Activated T-cell treated with anti-CD3 and anti-CD28 coated beads, Interleukin-2, amount 50 U/mL, for 72 hours (primary cell): ENCODE data around the gene OR6S1. TPM values are rescaled to one million over a fixed set of nuclear protein-coding genes. Genes with fewer than 3 reads are reported as not detected.
"Not testable (repeated sequence)": the region's sequence is repeated elsewhere in the genome, so short reads cannot be mapped to it uniquely, and the experiment has no call there.

Experiments used
- ATAC-seq, 2 donors: fragments of 150-1000 bp; cut with Tn5 transposase; replicated peaks in 1 of 2; 2 replicates each; pipeline ENCODE4 v1.10.0; 2021; ENCODE audit warnings: moderate library complexity in 2 of 2, mild to moderate bottlenecking in 1 of 2
- DNase-seq, 2 donors: peaks; one replicate each; pipeline ENCODE4 v3.0.0; 2021 to 2022; ENCODE audit warnings: mixed read lengths in 1 of 2
- H3K27ac Mint-ChIP-seq: one replicate; pipeline ENCODE4 v1.8.0; 2022; ENCODE audit warnings: mild to moderate bottlenecking, moderate library complexity, mixed read lengths
- H3K27me3 Mint-ChIP-seq: one replicate; pipeline ENCODE4 v1.8.0; 2022; ENCODE audit warnings: low read depth, mixed read lengths
- H3K36me3 Mint-ChIP-seq, 2 donors: one replicate each; pipeline ENCODE4 v1.8.0; 2022; ENCODE audit warnings: mixed read lengths in 2 of 2, mild to moderate bottlenecking in 1 of 2; ENCODE audit not compliant: insufficient read depth in 2 of 2
- H3K4me1 Mint-ChIP-seq: one replicate; pipeline ENCODE4 v1.8.0; 2022; ENCODE audit warnings: low read depth, mixed read lengths
- H3K4me3 Mint-ChIP-seq, 2 donors: one replicate each; pipeline ENCODE4 v1.8.0; 2022; ENCODE audit warnings: mild to moderate bottlenecking in 2 of 2, mixed read lengths in 2 of 2, moderate library complexity in 2 of 2
- H3K9me3 Mint-ChIP-seq, 2 donors: one replicate each; pipeline ENCODE4 v1.8.0; 2022; ENCODE audit warnings: mixed read lengths in 2 of 2
- total RNA-seq, 2 donors: library from RNA; stranded (reverse); gene quantifications; one replicate each; pipeline ENCODE4 v1.2.3, GENCODE V29; 2022

The OR6S1 gene
- total RNA-seq, 2 donors from 2014 or later, result not detected

- Mint-ChIP-seq H3K9me3 (no peaks in the 10 kb centered on the region), H3K4me1 (peaks cover 39% of the 10 kb centered on the region), H3K27me3 (peaks cover 71% of the 10 kb centered on the region), H3K4me3 (no peak overlapping the region), H3K36me3 (no peaks in the 10 kb centered on the region), H3K27ac (no peak overlapping the region)
- DNase-seq (no peak), ATAC-seq (no peak)
Observed at GRCh38 chr14:20659813-20660395, 18.4 kb upstream of the OR6S1 start.

DNA sequence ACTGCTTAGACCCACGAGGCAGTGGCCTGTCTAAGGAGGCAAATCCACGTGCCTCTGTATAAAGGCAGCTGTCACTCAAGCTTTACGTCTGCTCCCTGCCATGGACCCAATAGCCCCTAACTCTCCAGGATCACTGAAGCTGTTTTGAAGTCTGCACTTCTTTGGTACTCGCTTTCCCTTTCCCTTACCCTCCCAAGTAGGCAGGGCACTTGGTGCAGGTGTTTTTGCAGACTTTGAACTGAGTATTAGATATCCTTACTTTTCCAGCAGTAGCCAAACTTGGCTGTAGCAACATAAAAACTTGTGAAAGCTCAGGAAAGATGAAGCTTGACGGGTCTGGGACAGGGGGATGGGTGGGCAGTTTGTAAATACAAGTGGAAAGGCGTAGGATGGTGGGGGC is 17.8 kb upstream of the OR6S1 start:
- Mint-ChIP-seq H3K27ac (no peak overlapping the region), H3K4me1 (peaks cover 37% of the 10 kb centered on the region), H3K36me3 (no peaks in the 10 kb centered on the region), H3K27me3 (peaks cover 69% of the 10 kb centered on the region), H3K4me3 (no peak overlapping the region), H3K9me3 (no peaks in the 10 kb centered on the region)
- ATAC-seq, result no peak
- no peak for DNase-seq

- no peak overlapping the region for H3K4me3 Mint-ChIP-seq
- no peaks in the 10 kb centered on the region for H3K9me3 Mint-ChIP-seq
- H3K36me3 Mint-ChIP-seq, result no peaks in the 10 kb centered on the region
- H3K27me3 Mint-ChIP-seq, result peaks cover 69% of the 10 kb centered on the region
- H3K27ac Mint-ChIP-seq, result no peak overlapping the region
- ATAC-seq (no peak), DNase-seq (no peak)
- H3K4me1 Mint-ChIP-seq, result peaks cover 37% of the 10 kb centered on the region
Observed at GRCh38 chr14:20658246-20658645, 16.8 kb upstream of the OR6S1 start.

GRCh38 chr14:20657216-20658211 is 16.0 kb upstream of the OR6S1 start:
- peak overlapping the region in 1 of 2 donors; percentile 25 for H3K4me3 Mint-ChIP-seq
- DNase-seq, result peak in 1 of 2 donors; percentile 44
- no peaks in the 10 kb centered on the region for H3K9me3 Mint-ChIP-seq

GRCh38 chr14:20656274-20656673 is 14.8 kb upstream of the OR6S1 start:
- no peak overlapping the region for H3K27ac Mint-ChIP-seq
- peaks cover 77% of the 10 kb centered on the region for H3K27me3 Mint-ChIP-seq
- no peak overlapping the region for H3K4me3 Mint-ChIP-seq
- H3K9me3 Mint-ChIP-seq, result no peaks in the 10 kb centered on the region
- no peak for ATAC-seq
- no peaks in the 10 kb centered on the region for H3K36me3 Mint-ChIP-seq
- no peak for DNase-seq
- peaks cover 34% of the 10 kb centered on the region for H3K4me1 Mint-ChIP-seq

More at GRCh38 chr14:20657216-20658211, 16.0 kb upstream of the OR6S1 start:
- H3K27me3 Mint-ChIP-seq, result peaks cover 69% of the 10 kb centered on the region
- H3K27ac Mint-ChIP-seq, result no peak overlapping the region
- ATAC-seq, result peak; percentile 48 to 51
- no peaks in the 10 kb centered on the region for H3K36me3 Mint-ChIP-seq
- H3K4me1 Mint-ChIP-seq, result peaks cover 37% of the 10 kb centered on the region

DNA sequence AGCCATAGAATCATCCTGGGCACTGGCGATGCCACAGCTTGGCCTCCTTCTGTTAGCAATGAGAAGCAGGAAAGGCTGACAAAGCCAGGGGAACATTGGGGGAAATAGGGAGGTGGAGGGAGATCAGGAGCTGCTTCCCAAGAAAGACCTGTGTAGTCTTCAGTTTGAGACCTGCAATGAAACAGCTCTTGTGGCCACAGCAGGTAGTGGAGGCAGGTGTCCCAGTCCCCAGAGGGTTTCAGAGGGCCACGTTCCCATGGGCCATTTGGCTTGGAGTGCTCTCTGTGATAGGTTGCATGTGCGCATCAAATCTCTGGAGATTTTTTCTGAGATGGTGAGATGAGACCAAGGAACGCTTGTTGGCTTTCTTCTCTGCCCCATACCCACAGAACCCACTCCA is 14.4 kb upstream of the OR6S1 start:
- no peak overlapping the region for H3K4me3 Mint-ChIP-seq
- H3K4me1 Mint-ChIP-seq, result peaks cover 34% of the 10 kb centered on the region
- peaks cover 78% of the 10 kb centered on the region for H3K27me3 Mint-ChIP-seq
- H3K27ac Mint-ChIP-seq, result no peak overlapping the region
- ATAC-seq, result no peak
- no peak for DNase-seq
- no peaks in the 10 kb centered on the region for H3K9me3 Mint-ChIP-seq
- no peaks in the 10 kb centered on the region for H3K36me3 Mint-ChIP-seq

DNA sequence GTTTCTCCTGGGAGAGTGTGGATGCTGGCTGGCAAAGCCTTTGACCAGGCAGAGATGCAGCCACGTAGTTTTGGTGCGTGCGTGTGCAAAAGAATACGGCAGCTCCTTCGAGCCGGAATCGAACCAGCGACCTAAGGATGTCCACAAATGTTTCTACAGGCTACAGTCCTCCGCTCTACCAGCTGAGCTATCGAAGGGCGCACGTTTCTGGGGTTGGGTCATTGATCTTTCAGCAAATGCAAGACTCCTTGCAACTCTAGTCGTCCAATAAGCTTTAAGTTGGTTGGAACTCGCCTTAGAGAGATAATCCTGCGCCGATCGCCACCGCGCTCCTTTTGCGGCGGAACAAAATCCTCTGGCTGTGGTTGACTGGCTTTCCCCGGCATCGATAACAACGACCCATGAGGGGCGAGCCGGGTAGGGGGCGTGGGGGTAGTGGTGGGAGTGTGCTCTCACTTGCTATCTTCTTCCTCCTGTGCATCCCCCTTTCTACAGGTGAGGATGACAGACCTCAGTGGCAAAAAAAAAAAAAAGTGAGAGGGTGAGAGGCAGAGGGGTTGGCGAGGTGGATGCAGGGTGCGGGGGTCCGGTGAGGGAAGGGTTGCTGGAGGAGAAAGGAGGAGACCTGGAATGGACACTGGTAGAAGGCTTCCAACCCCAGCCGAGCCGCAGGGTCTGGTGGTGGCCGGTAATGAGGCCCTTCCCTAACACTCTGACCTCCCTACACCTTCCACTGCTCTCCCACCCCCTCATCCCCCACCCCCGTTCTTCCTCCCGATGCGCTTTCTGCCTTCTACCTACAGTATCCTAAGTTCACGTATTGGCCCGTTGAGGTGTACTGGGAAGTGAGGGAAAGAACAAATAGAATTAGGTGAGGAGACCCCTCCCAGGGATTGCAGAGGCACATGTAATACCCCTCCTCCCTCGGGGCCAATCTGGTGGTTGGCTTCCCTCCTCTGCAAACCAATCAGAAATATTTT is 11.8 kb upstream of the OR6S1 start:
- peaks cover 34% of the 10 kb centered on the region for H3K4me1 Mint-ChIP-seq
- H3K4me3 Mint-ChIP-seq, result peak overlapping the region; percentile 77 to 83
- peaks cover 67% of the 10 kb centered on the region for H3K27me3 Mint-ChIP-seq
- ATAC-seq (peak; percentile 84 to 88), DNase-seq (peak; percentile 64 to 67)
- H3K9me3 Mint-ChIP-seq, result no peaks in the 10 kb centered on the region
- H3K36me3 Mint-ChIP-seq, result no peaks in the 10 kb centered on the region
- H3K27ac Mint-ChIP-seq, result peak overlapping the region; percentile 75

- H3K4me3 Mint-ChIP-seq, result no peak overlapping the region
- DNase-seq (no peak), ATAC-seq (no peak)
- no peak overlapping the region for H3K27ac Mint-ChIP-seq
- H3K27me3 Mint-ChIP-seq, result peaks cover 31% of the 10 kb centered on the region
- H3K36me3 Mint-ChIP-seq, result no peaks in the 10 kb centered on the region
- no peaks in the 10 kb centered on the region for H3K4me1 Mint-ChIP-seq
- no peaks in the 10 kb centered on the region for H3K9me3 Mint-ChIP-seq
Observed at GRCh38 chr14:20645481-20645880, 4.0 kb upstream of the OR6S1 start.

DNA sequence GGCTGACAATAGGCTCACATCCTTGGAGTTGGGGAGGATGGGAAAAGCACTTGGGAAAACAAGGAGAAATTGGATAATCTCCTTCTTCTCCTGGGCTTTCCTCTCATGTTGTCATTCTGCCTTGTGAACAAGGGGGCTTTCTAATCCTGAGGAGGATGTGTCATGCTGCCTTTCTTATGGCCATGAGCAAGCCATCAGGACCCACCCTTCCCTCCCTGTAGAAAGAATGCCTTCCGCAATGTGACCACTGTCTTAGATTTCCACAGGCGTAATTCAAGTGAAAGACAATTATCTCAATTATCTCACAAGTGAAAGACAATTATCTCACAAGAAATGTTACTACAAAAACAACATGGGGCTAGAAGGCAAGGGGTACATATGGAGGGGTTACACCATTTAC is 3.0 kb upstream of the OR6S1 start:
- ATAC-seq, result no peak
- H3K4me3 Mint-ChIP-seq, result no peak overlapping the region
- H3K9me3 Mint-ChIP-seq, result no peaks in the 10 kb centered on the region
- peaks cover 31% of the 10 kb centered on the region for H3K27me3 Mint-ChIP-seq
- DNase-seq, result no peak
- no peaks in the 10 kb centered on the region for H3K36me3 Mint-ChIP-seq
- no peak overlapping the region for H3K27ac Mint-ChIP-seq
- H3K4me1 Mint-ChIP-seq, result no peaks in the 10 kb centered on the region

DNA sequence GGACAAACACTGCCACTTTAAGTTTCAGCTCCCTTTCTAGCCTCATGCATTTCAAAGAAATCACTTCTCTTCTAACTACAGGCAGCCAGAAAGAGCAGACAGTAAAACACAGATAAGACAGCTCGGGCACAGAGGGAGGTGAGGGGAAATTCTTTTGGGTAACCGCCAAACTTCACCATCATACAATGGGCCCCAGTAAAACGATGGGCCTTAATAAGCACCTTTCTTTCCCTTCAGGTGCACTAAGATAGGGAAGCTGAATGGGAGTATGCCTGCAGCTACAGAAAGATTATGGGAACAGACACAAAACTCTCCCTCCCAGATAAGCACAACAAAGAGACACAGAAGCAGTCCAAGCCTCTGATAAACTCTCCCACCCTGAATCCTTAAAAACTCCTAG is 1.3 kb upstream of the OR6S1 start:
- peaks cover 27% of the 10 kb centered on the region for H3K27me3 Mint-ChIP-seq
- DNase-seq, H3K4me1 Mint-ChIP-seq, ATAC-seq, H3K27ac Mint-ChIP-seq, H3K9me3 Mint-ChIP-seq, H3K4me3 Mint-ChIP-seq, H3K36me3 Mint-ChIP-seq: not testable (repeated sequence)

DNA sequence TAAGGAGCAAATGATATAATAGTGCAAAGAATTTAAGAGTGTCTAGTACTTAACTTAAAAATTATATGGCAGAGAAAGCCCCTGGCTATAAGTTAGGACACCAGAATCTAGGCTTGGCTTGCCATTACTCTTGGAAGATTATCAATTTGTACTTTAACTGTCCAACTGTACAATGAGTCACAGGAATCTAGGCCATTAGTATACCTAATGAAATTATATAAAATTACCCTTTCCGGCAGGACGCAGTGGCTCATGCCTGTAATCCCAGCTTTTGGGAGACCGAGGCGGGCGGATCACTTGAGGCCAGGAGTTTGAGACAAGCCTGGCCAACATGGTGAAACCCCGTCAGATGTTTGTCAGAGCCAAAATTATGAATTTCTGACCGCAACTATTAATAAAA is 691 bp upstream of the OR6S1 start:
- H3K36me3 Mint-ChIP-seq, result no peaks in the 10 kb centered on the region
- no peak overlapping the region for H3K27ac Mint-ChIP-seq
- H3K27me3 Mint-ChIP-seq, result peaks cover 27% of the 10 kb centered on the region
- H3K4me3 Mint-ChIP-seq, result no peak overlapping the region
- DNase-seq (no peak), ATAC-seq (no peak)
- no peaks in the 10 kb centered on the region for H3K9me3 Mint-ChIP-seq
- H3K4me1 Mint-ChIP-seq, result no peaks in the 10 kb centered on the region

GRCh38 chr14:20632831-20633691 is 8.4 kb downstream of the OR6S1 start:
- H3K27ac Mint-ChIP-seq, result peak overlapping the region; percentile 99
- peaks cover 44% of the 10 kb centered on the region for H3K27me3 Mint-ChIP-seq
- peaks cover 0 to 2% of the 10 kb centered on the region in 2 donors for H3K9me3 Mint-ChIP-seq
- H3K4me1 Mint-ChIP-seq, result peaks cover 39% of the 10 kb centered on the region
- peak; percentile 55 to 80 for DNase-seq
- peak overlapping the region; percentile 88 to 92 for H3K4me3 Mint-ChIP-seq
- H3K36me3 Mint-ChIP-seq, result peaks cover 0 to 2% of the 10 kb centered on the region in 2 donors
- peak; percentile 78 to 87 for ATAC-seq
